Activated CD8-positive, alpha-beta memory T cell treated with anti-CD3 and anti-CD28 coated beads for 24 hours (primary cell): ENCODE results near the gene SLC6A3.
A peak's percentile ranks its signal among the peaks of the same experiment; 100 is the strongest.

Experiments
- DNase-seq: peaks from one replicate; pipeline ENCODE4 v3.0.0-alpha.2; 2020

SLC6A3 gene

GRCh38 chr5:1404062-1404461 is 41.2 kb downstream of the SLC6A3 start:
- no peak for DNase-seq

DNA sequence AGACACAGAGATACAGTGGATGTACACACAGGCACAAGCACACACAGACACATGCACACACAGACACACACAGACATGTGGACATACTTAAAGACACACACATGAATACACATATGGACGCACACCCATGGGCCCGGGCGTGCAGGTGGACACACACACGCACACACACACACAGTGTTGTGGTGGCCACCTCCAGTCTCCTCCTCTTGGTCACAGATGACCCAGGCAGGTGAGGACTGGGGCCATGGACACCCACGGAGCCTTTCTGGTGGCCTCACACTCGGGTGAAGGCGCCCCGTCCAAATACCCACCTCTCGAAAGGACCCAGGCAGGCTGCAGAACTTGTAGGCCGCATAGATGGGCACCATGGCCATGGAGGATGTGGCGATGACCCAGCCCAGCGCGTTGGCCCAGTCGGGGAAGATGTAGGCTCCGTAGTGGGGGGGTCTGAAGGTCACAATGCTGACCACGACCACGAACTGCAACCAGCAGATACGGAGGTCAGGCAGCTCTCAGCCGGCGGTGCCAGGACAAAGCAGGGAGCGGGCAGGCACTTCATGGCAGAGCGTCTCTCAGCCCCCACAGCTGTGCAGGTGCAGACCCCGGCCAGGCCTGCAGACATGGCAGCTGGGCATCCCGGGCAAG is 42.5 kb downstream of the SLC6A3 start:
- no peak for DNase-seq

GRCh38 chr5:1401536-1402138 is 43.6 kb downstream of the SLC6A3 start:
- no peak for DNase-seq

DNA sequence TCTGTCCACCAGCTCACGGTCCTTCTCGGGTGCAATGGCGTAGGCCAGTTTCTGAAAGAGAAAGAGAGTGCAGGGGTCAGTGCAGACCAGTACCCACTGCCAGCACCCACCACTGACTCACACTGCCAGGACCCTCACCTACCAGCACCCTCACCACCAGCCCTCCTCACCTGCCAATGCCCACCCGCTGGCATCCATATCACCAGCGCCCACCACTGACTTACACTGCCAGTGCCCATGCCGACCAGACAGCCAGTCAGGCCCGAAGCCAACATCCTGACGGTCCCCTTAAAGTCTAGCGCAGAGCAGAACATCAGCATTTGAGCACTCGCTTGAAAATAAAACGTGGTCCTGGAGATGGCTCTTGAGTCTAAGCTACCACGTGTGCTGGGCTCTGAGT is 44.3 kb downstream of the SLC6A3 start:
- DNase-seq, result no peak

GRCh38 chr5:1400211-1400855 is 44.9 kb downstream of the SLC6A3 start:
- DNase-seq, result no peak

GRCh38 chr5:1399737-1400136 is 45.5 kb downstream of the SLC6A3 start:
- no peak for DNase-seq

- DNase-seq, result no peak
Observed at GRCh38 chr5:1396293-1396816, 48.9 kb downstream of the SLC6A3 start.

DNA sequence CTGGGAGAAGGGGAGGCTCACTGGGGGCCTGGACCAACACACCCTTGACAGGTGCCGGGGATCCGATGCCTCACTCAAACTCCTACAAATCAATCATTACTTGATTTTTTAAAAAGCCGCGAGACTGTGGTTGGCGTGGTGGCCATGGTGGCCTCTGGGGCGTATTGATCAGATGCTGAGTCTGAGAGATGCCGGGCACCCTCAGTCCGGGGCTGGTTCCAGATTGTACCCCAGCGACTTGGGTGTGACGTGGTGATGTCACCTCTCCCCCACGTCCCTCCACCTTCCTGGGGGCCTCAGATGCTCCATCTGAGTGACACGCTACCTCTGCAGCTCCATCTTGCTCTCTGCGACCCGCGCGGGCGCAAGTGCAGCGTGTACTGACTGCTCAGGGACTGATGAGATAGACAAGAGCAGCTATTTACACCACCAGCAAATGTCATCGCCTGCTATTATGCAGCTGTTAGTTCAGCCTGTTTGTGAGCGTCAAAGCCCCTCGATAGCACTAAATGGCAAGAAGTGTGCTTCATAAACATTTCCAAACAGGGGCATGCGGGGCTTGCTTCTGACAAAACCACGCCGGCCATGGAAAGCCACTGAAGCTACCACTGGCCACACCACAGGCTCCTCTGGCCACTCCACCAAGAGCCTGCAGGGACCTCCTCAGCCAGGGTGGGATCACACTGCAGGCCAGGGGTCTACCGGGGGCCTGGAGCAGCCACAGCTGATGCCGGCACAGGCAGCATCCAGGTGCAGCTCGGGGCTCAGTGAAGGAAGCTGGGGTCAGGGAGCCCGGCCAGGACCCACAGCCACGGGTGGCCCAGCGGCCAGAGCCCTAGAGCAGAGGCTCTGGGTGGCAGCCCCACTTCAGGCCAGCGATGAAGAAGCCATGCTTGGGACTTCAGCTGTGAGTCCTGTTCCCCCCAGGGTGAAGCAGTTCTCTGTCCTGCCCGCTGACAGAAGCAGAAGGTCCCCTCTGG is 50.1 kb downstream of the SLC6A3 start:
- DNase-seq, result no peak

DNA sequence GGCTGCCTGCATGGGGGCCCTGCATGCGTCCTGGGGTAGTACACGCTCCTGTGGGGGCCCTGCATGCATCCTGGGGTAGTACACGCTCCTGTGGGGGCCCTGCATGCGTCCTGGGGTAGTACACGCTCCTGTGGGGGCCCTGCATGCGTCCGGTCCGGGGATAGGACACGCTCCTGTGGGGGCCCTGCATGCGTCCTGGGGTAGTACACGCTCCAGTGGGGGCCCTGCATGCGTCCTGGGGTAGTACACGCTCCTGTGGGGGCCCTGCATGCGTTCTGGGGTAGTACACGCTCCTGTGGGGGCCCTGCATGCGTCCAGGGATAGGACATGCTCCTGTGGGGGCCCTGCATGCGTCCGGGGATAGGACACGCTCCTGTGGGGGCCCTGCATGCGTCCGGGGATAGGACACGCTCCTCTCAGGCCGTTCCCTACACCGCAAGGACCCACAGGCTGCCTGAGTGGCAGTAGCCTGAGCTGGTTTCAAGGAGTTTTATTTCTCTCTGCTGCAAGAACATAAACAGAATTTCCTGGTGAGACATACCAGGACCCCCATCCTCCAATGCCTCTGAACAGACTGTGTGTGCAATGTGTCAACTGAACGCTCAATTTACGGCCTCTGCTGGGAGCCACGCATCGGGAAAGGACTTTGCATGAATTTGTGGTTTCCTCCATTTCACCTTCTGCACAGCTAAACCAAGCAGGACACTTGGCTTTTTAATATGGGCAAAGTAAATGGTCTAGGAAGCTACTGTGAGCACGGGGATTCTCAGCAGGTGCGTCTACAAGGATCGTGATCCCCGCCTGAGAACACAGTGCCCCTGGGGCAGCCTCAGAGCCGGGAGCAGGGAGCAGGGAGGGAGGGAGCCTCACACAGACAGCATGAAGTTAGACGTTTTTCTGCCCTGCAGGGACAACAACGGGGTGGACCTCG is 51.4 kb downstream of the SLC6A3 start:
- no peak for DNase-seq

DNA sequence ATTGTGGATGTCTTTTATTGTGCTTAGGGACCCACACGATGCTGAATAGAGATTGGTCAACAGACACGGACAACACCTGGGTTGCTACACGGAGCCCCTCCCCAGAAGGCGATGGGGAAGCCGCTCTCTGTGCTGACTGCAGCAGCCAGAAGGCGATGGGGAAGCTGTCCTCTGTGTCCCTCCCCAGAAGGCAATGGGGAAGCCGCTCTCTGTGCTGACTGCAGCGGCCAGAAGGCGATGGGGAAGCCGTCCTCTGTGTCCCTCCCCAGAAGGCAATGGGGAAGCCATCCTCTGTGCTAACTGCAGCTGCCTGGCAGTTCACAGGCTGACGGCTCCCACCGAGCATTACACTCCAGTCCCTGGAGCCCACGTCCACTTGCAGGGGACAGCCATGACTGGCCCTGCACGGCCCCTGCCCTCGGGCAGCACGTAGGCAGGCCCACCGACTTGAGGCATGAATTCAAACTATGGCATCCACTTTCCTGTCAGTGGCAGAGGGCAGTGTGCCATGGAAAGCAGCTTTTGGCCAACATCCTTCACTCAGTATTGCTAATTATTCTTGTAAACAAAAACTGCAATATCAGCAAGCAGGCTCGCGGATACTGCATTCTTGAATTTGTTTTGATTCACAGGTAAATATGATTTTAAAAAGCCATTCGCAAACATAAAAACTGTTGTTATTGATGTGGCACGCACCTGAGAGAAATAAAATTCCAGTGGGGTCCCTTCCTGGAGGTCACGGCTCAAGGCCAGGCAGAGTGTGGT is 52.3 kb downstream of the SLC6A3 start:
- DNase-seq, result no peak

DNA sequence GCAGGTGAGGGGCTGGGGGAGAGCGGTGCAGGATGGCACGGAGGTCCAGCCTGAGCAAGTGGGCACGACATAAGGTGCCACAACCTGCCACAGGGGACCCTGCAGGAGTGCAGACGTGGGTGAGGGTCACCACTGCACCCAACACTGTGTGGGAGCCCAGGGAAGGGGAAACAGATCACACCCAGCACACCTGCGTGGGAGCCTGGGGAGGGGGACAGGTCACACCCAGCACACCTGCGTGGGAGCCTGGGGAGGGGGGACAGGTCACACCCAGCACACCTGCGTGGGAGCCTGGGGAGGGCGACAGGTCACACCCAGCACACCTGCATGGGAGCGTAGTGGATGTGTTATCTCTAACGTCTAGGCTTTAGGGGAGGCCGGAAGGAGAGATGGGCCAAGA is 53.0 kb downstream of the SLC6A3 start:
- DNase-seq, result no peak

- no peak for DNase-seq
Observed at GRCh38 chr5:1391691-1392090, 53.5 kb downstream of the SLC6A3 start.

DNA sequence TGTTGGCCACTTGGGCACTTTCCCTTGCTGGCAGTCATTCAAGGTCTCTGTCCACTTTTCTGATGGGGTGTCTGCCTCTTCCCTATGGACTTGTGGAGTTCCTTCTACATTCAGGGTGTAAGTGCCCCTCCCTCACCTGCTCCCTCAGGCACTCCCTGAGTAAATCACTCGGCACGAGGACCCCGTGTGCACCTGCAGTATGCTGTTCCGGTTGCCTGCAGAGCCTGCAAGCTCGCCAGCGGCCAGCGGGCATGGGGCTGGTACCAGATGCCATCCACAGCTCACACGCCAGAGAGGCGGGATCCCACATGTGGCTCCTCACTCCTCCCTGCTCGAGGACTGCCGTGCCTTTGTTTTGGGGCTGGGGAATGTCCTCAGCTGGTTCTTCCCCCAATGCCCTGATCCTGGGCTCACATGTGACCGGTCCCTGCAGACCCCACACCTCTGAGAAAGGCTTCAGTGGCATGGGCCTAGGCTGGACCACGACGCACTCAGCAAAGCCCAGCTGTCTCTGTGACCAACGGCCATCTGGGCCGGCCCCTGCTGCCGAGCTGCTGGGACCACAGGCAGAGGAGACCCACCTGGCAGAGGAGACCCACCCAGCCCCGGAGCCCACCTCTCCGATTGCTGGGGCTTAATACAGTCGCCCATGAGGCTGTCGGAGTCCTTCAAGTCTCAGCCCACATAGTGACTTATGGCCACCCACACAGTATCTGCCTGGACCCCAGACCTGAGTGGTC is 54.2 kb downstream of the SLC6A3 start:
- no peak for DNase-seq

GRCh38 chr5:1390333-1390732 is 54.9 kb downstream of the SLC6A3 start:
- DNase-seq, result no peak

- DNase-seq, result no peak
Observed at GRCh38 chr5:1388383-1388967, 56.8 kb downstream of the SLC6A3 start.

DNA sequence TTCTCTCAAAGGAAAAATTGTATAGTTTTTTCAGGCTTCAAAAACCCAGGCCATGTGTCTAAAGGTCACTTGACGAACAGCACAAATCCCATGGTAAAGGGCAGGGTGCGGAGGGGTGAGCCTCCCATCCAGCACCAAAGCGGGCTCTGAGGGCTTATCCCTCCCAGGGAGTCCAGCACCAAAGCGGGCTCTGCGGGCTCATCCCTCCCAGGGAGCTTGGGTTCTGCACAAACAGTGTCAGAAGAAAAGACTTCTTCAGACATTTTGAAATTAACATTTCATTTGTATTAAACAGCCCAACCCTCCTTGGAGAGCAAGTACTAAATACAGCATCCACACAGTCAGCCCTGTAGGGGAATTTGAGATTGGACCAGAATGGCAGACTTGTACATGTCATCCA is 57.4 kb downstream of the SLC6A3 start:
- no peak for DNase-seq

DNA sequence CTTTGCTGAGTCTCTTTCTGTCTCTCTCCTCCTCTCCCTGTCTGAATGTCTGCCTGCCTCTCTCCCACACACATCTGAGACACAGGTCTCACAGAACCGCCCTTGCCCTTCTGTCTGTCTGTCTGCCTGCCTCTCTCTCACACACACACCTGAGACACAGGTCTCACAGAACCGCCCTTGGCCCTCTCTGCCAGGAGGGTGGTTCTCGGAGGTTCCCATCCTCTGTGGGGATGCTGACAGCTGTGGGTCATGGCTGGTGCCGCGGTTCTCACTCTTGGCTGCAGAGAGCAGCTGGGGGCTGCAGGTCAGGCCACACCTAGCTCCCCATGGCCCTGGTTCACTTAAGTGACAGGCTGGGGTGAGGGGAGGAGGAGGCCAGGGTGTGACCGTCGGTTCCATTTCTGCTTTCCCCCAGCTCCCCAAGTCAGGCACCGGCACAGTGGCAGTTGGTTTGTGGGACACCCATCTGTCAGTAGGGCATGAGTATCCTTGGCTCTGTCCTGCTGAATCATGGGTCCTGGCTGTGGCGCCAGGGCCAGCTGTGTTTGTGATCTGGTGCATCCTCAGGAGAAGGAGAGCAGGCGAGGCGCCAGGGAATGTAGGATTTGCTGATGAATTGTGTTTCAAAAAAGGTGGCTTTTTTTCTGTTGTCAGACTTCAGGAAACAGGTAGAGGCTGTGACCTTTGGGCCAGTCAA is 58.0 kb downstream of the SLC6A3 start:
- peak; percentile 61 for DNase-seq

DNA sequence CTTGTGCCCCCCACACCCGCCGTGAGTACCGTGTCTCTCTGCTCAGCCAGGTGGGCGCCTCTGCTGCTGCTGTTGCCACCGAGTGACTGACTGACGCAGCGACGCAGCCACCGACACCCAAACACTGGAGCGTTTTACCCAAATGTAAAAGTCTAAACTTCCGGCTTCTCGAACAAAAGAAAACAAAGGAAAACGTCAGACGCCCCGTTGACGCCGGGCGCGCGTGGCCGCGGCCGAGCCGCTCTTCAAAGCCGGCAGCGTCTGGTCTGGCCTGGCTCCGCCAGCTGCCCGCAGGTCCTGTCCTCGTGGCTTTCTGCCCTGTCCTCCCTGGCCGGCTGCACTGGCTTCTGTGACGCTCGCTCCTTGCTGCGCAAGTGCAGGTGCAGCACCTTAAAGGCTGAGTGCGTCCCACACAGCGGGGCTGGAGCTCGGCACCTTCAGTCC is 58.9 kb downstream of the SLC6A3 start:
- DNase-seq, result no peak
